ENCODE measurements around the gene RIMBP2. TPM values are rescaled to one million over a fixed set of nuclear protein-coding genes. Genes with fewer than 3 reads are reported as not detected.

Gene RIMBP2
- total and polyA plus RNA-seq, 2 experiments from 2014 or later: 0.31 to 0.37 TPM

DNA sequence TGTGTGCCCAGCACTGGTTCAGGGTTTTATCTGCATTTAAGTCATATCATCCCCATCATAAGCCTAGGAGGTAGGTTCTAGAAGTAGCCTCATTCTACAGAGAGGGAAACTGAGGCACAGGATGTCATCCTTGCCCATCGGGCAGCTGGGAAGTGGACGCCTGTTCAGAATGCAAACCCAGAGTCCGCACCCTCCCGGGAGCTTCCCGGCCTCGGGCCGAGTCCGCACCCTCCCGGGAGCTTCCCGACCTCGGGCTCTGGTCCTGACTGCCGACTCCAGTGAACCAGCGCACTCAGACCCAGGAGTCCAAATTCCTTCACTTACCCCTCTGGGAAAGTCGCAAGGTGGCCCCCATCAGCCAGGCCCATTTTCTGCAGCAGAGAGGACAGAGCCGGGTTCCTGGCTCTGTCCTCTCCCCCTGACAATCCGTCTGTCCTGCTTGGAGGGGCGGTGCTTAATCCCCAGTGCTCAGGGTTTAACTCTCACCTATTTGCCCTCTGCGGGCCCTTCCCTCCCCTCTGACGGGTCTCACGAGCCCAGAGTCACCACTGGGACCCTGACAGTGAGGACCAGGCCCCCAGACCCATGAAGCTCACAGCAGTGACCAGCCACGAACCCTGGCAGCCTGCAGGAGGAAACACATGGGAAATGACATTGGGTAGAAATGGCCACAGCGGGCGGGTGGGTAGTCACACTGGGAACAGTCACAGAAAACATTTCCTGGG lies 236.5 kb downstream of the RIMBP2 start:
- Histone ChIP-seq H3K9me2 (ENCODE audit: insufficient read depth) (no peaks in the 10 kb centered on the region), H2AFZ (no peak overlapping the region), H3F3A (replicated peaks; ENCODE audit: low read depth) (no peaks in the 10 kb centered on the region), H4K20me1 (replicated peaks; ENCODE audit: insufficient read depth) (no peaks in the 10 kb centered on the region), H3K4me1 (ENCODE audit: insufficient read depth) (no peaks in the 10 kb centered on the region), H3K4me2 (no peak overlapping the region), H3K4me3 (no peak overlapping the region), H3K36me3 (ENCODE audit: insufficient read depth) (no peaks in the 10 kb centered on the region), H3K27me3 (ENCODE audit: insufficient read depth) (no peaks in the 10 kb centered on the region), H3K79me2 (replicated peaks; ENCODE audit: insufficient read depth) (no peaks in the 10 kb centered on the region), H3K27ac (ENCODE audit: low read depth) (no peak overlapping the region)
- ATAC-seq: no peak
- no peak for DNase-seq (ENCODE audit: low spot score)
- Mint-ChIP-seq H3K36me3 (ENCODE audit: low read depth) (peaks cover 31% of the 10 kb centered on the region), H3K27ac (no peak overlapping the region), H3K4me1 (peaks cover 4% of the 10 kb centered on the region), H3K9me3 (peaks cover 79% of the 10 kb centered on the region), H3K4me3 (no peak overlapping the region), H3K27me3 (ENCODE audit: insufficient read depth, low read depth, poor library complexity) (peaks cover 2% of the 10 kb centered on the region)
- TF ChIP-seq, protein P1, sequence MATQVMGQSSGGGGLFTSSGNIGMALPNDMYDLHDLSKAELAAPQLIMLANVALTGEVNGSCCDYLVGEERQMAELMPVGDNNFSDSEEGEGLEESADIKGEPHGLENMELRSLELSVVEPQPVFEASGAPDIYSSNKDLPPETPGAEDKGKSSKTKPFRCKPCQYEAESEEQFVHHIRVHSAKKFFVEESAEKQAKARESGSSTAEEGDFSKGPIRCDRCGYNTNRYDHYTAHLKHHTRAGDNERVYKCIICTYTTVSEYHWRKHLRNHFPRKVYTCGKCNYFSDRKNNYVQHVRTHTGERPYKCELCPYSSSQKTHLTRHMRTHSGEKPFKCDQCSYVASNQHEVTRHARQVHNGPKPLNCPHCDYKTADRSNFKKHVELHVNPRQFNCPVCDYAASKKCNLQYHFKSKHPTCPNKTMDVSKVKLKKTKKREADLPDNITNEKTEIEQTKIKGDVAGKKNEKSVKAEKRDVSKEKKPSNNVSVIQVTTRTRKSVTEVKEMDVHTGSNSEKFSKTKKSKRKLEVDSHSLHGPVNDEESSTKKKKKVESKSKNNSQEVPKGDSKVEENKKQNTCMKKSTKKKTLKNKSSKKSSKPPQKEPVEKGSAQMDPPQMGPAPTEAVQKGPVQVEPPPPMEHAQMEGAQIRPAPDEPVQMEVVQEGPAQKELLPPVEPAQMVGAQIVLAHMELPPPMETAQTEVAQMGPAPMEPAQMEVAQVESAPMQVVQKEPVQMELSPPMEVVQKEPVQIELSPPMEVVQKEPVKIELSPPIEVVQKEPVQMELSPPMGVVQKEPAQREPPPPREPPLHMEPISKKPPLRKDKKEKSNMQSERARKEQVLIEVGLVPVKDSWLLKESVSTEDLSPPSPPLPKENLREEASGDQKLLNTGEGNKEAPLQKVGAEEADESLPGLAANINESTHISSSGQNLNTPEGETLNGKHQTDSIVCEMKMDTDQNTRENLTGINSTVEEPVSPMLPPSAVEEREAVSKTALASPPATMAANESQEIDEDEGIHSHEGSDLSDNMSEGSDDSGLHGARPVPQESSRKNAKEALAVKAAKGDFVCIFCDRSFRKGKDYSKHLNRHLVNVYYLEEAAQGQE (IDR thresholded peaks at IDR 0.05; ENCODE audit: unreplicated experiment): no peak

DNA sequence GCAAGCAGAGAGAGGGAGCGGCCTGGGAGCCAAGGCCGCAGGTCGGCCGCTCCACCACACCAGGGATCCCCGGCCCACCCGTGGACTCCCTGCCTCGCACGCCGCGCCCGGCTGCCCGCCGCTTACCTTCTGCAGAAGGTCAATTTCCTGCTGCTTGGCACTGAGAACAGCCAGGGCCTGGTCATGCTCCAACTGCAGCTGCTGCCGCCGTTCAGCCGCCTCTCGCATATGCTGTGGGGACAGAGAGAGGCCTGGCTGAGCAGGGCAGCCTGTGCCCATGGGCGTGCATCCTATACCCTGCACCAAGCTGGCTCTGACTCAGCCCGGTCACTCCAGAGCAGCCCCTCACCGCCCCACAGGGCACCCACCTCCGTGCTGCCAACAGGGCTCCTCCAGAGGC lies 237.3 kb downstream of the RIMBP2 start:
- Histone ChIP-seq H3F3A (replicated peaks; ENCODE audit: low read depth) (no peaks in the 10 kb centered on the region), H3K4me2 (no peak overlapping the region), H3K9me2 (ENCODE audit: insufficient read depth) (no peaks in the 10 kb centered on the region), H3K4me3 (no peak overlapping the region), H3K27me3 (ENCODE audit: insufficient read depth) (no peaks in the 10 kb centered on the region), H3K79me2 (replicated peaks; ENCODE audit: insufficient read depth) (no peaks in the 10 kb centered on the region), H2AFZ (no peak overlapping the region), H4K20me1 (replicated peaks; ENCODE audit: insufficient read depth) (no peaks in the 10 kb centered on the region), H3K36me3 (ENCODE audit: insufficient read depth) (no peaks in the 10 kb centered on the region), H3K4me1 (ENCODE audit: insufficient read depth) (no peaks in the 10 kb centered on the region), H3K27ac (ENCODE audit: low read depth) (no peak overlapping the region)
- DNase-seq (ENCODE audit: low spot score): no peak
- Mint-ChIP-seq H3K27ac (no peak overlapping the region), H3K9me3 (peaks cover 79% of the 10 kb centered on the region), H3K4me1 (peaks cover 4% of the 10 kb centered on the region), H3K27me3 (ENCODE audit: insufficient read depth, low read depth, poor library complexity) (peaks cover 2% of the 10 kb centered on the region), H3K4me3 (no peak overlapping the region), H3K36me3 (ENCODE audit: low read depth) (peaks cover 34% of the 10 kb centered on the region)
- no peak for ATAC-seq
- TF ChIP-seq, protein P2, sequence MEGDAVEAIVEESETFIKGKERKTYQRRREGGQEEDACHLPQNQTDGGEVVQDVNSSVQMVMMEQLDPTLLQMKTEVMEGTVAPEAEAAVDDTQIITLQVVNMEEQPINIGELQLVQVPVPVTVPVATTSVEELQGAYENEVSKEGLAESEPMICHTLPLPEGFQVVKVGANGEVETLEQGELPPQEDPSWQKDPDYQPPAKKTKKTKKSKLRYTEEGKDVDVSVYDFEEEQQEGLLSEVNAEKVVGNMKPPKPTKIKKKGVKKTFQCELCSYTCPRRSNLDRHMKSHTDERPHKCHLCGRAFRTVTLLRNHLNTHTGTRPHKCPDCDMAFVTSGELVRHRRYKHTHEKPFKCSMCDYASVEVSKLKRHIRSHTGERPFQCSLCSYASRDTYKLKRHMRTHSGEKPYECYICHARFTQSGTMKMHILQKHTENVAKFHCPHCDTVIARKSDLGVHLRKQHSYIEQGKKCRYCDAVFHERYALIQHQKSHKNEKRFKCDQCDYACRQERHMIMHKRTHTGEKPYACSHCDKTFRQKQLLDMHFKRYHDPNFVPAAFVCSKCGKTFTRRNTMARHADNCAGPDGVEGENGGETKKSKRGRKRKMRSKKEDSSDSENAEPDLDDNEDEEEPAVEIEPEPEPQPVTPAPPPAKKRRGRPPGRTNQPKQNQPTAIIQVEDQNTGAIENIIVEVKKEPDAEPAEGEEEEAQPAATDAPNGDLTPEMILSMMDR (conservative IDR thresholded peaks at IDR 0.05; ENCODE audit: low read depth in 2 of 2): no peak
- no peak for TF ChIP-seq POLR2AphosphoS5 (IDR thresholded peaks at IDR 0.05; ENCODE audit: low read depth)
- TF ChIP-seq ZNF462 (CRISPR knock-in tag; IDR thresholded peaks at IDR 0.05): no peak
- no peak for TF ChIP-seq JUNB (IDR thresholded peaks at IDR 0.05; ENCODE audit: unreplicated experiment)
- no peak for TF ChIP-seq CREB1 (CRISPR knock-in tag; IDR thresholded peaks at IDR 0.05; ENCODE audit: low read depth)
- TF ChIP-seq ZNF331 (CRISPR knock-in tag; IDR thresholded peaks at IDR 0.05; ENCODE audit: low read depth): no peak
- no peak for TF ChIP-seq STAT1 (IDR thresholded peaks at IDR 0.05; ENCODE audit: unreplicated experiment)
